LNCaP clone FGC (cell line): Measurements from ENCODE around the gene CMTM4.

Source experiments
- DNase-seq: peaks from one replicate; pipeline ENCODE4 v3.0.0-alpha.2; 2011; ENCODE audit warnings: low read depth
- H3K4me3 ChIP-seq: 2 replicates; pipeline ENCODE4 v1.5.1; 2011; ENCODE audit warnings: mild to moderate bottlenecking, low read depth, low read length, control low read depth
- TF ChIP-seq, protein P1 (sequence below): IDR thresholded peaks from 2 replicates; pipeline ENCODE4 v1.5.1; 2012; ENCODE audit warnings: mild to moderate bottlenecking; ENCODE audit not compliant: control insufficient read depth, insufficient read depth; ENCODE audit errors: extremely low read depth

Gene CMTM4

DNA sequence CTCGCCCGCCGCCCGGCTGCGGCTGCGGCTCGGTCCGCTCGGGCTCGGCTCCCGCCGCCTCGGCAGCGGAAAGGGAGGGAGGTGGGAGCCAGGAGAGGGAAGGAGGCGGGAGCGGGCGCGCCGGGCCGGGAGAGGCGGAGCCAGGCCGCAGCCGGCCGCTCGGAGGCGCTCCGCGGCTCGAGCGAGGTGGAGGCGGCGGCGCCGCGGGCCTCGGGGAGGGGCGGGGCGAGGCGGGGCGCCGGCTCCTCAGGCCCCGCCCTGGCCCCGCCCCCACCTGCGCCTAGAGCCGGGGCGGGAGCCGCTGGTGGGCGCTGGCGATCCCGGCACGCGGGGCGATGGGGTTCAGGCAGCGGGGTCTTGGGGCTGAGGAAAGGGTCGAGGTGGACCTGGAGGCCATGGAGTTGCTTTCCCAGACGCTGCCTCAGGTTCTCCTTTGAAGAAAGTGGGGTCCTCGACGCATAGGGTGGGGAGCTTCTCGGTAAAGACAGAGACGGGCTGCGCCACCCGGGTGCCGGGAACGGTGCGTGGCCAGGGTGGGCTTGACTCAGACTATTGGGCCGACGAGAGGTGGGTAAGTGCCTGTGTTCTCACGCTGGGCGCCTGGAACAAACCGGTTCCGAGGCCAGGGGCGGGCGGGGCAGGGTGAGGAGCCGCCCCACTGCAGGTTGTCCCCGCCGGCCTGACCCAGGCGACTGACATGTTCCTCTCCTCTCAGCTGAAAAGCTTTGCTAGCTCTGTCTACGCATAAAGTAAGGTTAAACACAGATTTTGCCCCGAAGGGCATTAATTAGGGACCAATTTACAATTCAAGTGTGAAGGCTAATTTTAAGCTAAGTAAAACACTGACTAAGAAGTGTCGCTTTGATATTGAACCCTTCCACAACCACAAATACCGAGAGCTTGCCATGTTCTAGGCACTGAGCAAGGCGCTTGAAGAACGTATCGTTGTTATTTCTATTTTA, at the start of gene CMTM4:
Gene CMTM4, minus strand, starts transcription at position 75 of the 962 bp plus-strand sequence. CDS start 218 bp downstream, outside the sequence.
- TF ChIP-seq, protein P1, sequence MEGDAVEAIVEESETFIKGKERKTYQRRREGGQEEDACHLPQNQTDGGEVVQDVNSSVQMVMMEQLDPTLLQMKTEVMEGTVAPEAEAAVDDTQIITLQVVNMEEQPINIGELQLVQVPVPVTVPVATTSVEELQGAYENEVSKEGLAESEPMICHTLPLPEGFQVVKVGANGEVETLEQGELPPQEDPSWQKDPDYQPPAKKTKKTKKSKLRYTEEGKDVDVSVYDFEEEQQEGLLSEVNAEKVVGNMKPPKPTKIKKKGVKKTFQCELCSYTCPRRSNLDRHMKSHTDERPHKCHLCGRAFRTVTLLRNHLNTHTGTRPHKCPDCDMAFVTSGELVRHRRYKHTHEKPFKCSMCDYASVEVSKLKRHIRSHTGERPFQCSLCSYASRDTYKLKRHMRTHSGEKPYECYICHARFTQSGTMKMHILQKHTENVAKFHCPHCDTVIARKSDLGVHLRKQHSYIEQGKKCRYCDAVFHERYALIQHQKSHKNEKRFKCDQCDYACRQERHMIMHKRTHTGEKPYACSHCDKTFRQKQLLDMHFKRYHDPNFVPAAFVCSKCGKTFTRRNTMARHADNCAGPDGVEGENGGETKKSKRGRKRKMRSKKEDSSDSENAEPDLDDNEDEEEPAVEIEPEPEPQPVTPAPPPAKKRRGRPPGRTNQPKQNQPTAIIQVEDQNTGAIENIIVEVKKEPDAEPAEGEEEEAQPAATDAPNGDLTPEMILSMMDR, result peak; percentile 59
- H3K4me3 ChIP-seq, result peak within 1 kb of the TSS; percentile 76
- DNase-seq, result no peak

GRCh38 chr16:66746048-66746447, 49.5 kb upstream of the CMTM4 start:
- DNase-seq, result no peak
- TF ChIP-seq, protein P1, result no peak
- H3K4me3 ChIP-seq, result no peak overlapping the region

DNA sequence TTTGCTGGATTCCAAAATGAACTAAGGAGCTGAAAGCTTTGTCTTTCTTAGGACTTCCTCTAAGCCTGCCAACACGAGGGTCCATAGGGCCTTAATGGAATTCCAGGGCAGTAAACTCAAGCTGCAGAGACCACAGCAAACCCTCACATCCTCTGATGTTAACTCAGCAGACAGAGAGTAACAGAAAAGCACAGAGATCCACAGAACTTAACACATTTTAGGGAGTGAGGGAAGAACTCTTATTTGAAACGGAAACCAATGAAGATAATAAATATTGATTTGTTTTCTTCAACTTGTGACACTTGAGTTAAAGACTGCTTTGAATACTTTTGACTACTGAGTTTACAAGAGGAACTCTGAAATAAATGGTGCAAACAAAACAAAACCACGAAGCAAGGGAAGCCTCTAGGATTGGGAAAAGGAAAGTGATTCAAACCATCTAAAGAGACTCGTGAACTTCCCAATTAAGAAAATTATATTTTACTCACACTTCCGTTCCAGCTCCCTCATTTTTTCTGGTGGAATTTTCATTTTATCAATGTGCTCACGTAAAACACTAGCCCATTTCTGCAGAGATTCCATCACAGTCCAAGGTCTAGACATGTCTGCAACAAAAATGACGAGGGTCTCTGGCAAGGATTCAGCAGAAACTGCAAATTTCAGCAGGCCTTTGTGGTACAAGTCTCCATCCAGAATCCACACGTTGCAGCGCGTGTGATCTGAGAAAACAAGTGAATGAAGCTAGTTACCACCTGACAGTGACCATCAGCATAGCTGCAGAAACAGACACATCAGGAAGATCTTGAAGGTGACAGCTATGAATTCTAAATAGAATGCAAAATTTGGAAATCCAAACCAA, 45.6 kb upstream of the CMTM4 start:
- DNase-seq, result no peak
- H3K4me3 ChIP-seq, result no peak overlapping the region
- TF ChIP-seq, protein P1, result no peak

DNA sequence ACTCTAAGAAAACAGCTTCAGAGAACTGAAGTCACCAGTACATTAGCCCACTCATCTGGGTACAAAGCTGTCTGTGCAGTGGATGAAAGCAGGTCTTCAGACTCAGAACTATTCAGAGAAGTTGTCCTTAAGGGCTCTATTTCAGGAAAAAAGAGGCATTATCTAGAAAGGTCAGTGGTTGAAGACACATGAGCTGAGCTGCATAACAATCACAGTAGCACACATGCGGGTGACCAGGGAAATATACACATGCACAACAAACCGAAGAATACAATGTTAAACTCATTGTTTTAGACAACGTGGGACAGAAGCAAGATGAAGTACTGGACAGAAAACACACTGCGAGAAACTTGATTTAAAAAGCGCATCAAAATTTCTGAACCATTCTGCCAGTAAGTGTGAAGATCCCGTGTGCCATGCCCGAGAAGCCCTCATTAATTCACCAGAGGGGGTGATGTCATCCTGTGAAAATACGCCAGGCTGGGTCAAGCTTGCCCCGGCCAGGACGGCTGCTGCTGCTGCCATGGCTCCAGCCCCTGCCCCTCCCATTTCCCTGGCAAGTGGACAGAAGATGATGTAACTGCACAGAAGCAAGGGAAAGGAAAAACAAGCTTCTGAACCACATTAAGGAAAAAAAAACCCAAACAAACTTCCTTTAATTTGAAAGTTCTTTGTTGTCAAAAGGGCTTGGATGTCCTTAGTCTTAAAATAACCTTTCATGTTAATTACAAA, 44.8 kb upstream of the CMTM4 start:
- TF ChIP-seq, protein P1, result no peak
- no peak overlapping the region for H3K4me3 ChIP-seq
- DNase-seq, result peak; percentile 85

GRCh38 chr16:66740533-66740932, 44.0 kb upstream of the CMTM4 start:
- no peak for DNase-seq

DNA sequence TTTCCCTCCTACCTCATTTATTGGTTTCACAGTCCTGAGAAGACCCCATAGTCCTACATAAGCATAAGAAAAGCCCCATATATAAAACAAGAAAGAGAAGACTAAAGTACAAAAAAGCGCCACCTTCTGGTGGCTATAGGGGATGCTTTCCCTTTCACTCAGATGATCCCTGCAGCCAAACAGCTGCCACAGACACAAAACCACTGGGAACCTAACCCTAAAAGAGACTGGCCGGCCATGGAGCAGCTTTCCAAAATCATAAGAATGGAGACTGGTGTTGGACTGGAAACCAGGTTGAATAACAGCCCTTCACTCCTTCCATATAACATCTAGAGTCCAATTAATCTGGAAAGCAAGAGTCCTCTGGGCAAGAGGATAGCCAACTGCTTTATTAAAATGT, 43.5 kb upstream of the CMTM4 start:
- no peak for DNase-seq
- no peak overlapping the region for H3K4me3 ChIP-seq
- TF ChIP-seq, protein P1, result no peak

More at GRCh38 chr16:66740533-66740932, 44.0 kb upstream of the CMTM4 start:
- TF ChIP-seq, protein P1, result no peak
- H3K4me3 ChIP-seq, result no peak overlapping the region
